Subcutaneous adipose tissue (tissue), 4 donors: ENCODE measurements around the gene ACSS3. TPM values are rescaled to one million over a fixed set of nuclear protein-coding genes. Genes with fewer than 3 reads are reported as not detected.

ENCODE experiments used
- CTCF ChIP-seq: fragments of 450-650 bp; IDR thresholded peaks from one replicate; pipeline ENCODE4 v1.5.1; 2016; ENCODE audit warnings: low read depth, mild to moderate bottlenecking, control low read depth, antibody characterized with exemption, moderate library complexity
- total RNA-seq, 4 donors: library from RNA; depleted of rRNA; stranded (reverse); fragments of >200 nt; gene quantifications; one replicate each; pipeline ENCODE4 v1.1.0, GENCODE V29; 2016

ACSS3 gene
- total RNA-seq, 4 donors from 2014 or later, result 92.1 to 169 (median 134) TPM

DNA sequence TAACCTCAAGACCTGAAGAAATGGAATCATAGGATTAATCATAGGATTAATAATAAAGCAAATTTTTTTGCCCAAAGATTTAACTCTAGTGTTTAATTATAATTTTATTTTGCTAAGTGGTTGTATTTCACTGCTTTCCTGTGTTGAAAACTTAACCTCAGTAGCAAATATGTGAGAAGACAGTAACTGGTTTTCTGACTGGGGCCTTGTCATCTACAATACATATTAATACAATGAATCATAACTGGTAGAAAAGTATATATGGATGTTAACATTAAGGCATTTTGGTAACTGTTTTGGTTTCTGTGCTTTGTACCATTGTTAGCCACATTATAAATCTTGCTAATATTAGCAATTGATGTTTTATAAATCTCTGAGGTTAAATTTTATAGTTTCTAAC is 92.2 kb downstream of the ACSS3 start:
- TF ChIP-seq CTCF, result no peak

GRCh38 chr12:81172851-81173250 is 95.0 kb downstream of the ACSS3 start:
- no peak for TF ChIP-seq CTCF

- no peak for TF ChIP-seq CTCF
Observed at GRCh38 chr12:81174664-81175063, 96.8 kb downstream of the ACSS3 start.

DNA sequence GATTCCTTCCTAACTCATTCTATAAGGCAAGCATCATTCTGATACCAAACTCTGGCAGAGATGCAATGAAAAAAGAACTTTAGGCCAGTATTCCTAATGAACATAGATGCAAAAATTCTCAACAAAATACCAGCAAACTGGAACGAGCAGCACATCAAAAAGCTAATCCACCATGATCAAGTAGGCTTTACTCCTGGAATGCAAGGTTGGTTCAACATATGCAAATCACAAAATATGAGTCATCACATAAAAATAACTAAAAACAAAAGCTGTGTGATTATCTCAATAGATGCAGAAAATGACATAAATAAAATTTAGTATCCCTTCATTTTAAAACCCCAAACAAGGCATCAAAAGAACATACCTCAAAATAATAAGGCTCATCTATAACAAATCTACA is 98.9 kb downstream of the ACSS3 start:
- TF ChIP-seq CTCF, result no peak

- no peak for TF ChIP-seq CTCF
Observed at GRCh38 chr12:81181691-81182090, 103.8 kb downstream of the ACSS3 start.

DNA sequence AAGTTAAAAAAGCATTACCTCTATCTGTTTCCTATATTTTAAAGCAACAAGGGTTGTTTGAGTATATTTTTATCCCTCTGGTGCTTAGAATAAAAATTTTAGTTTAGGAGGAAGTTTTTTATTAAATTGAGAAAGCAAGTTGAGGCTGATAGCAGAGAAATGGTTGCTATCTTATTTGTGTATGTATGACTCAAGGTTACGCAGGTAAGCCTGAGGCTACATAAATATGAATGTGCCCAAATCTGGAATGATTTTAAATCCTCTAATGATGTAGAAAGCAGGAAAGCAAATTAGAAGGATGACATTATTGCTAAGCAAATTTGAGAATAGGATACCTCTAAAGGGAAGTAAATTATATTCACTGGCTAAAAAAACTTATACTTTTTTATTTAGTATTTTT is 109.8 kb downstream of the ACSS3 start:
- TF ChIP-seq CTCF, result no peak

DNA sequence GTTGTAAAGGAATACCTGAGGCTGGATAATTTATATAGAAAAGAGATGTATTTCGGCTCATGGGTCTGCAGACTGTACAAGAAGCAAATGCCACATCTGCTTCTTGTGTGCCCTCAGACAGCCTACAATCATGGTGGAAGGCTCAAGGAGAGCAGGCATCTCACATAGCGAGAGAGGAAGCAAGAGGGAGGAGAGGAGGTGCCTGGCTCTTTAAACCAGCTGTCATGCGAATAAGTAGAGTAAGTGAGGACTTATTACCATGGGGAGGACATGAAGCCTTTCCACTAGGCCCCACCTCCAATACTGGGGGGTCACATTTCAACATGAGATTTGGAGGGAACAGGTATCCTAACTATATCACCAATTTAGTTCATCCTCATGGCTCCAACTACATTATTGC is 118.7 kb downstream of the ACSS3 start:
- TF ChIP-seq CTCF, result no peak

- no peak for TF ChIP-seq CTCF
Observed at GRCh38 chr12:81203671-81204204, 125.9 kb downstream of the ACSS3 start.
